LNCaP clone FGC (cell line): ENCODE results near the gene MPP1.

ENCODE experiments used
- DNase-seq: peaks from one replicate; pipeline ENCODE4 v3.0.0-alpha.2; 2011; ENCODE audit warnings: low read depth
- H3K4me3 ChIP-seq: 2 replicates; pipeline ENCODE4 v1.5.1; 2011; ENCODE audit warnings: mild to moderate bottlenecking, low read depth, low read length, control low read depth
- CTCF ChIP-seq: IDR thresholded peaks from 2 replicates; pipeline ENCODE4 v1.5.1; 2012; ENCODE audit warnings: mild to moderate bottlenecking; ENCODE audit not compliant: control insufficient read depth, insufficient read depth; ENCODE audit errors: extremely low read depth

The MPP1 gene

GRCh38 chrX:154812341-154813101, 7.2 kb upstream of the MPP1 start:
- no peak for DNase-seq
- no peak overlapping the region for H3K4me3 ChIP-seq
- TF ChIP-seq CTCF: no peak

GRCh38 chrX:154809939-154810665, 4.8 kb upstream of the MPP1 start:
- DNase-seq: no peak
- TF ChIP-seq CTCF: no peak
- no peak overlapping the region for H3K4me3 ChIP-seq

- H3K4me3 ChIP-seq: no peak overlapping the region
- no peak for TF ChIP-seq CTCF
- DNase-seq: no peak
These were observed 1.7 kb upstream of the MPP1 start for GRCh38 chrX:154806837-154807501.

- no peak overlapping the region for H3K4me3 ChIP-seq
- TF ChIP-seq CTCF: no peak
- no peak for DNase-seq
These were observed 409 bp upstream of the MPP1 start for GRCh38 chrX:154805696-154806091.

- no peak for DNase-seq
- no peak for TF ChIP-seq CTCF
- no peak overlapping the region for H3K4me3 ChIP-seq
These were observed 876 bp downstream of the MPP1 start for GRCh38 chrX:154804261-154804956.

- no peak for TF ChIP-seq CTCF
- H3K4me3 ChIP-seq: no peak overlapping the region
- no peak for DNase-seq
These were observed 2.3 kb downstream of the MPP1 start for GRCh38 chrX:154802947-154803346.
